Colonic mucosa (tissue), 4 donors: ENCODE results near the gene NME8. TPM values are rescaled to one million over a fixed set of nuclear protein-coding genes. Genes with fewer than 3 reads are reported as not detected.

Source experiments
- DNase-seq: peaks from one replicate; pipeline ENCODE4 v3.0.0-alpha.2; 2020
- H3K27ac ChIP-seq: fragments of 200-600 bp; one replicate; pipeline ENCODE4 v1.8.0; 2021
- H3K27me3 ChIP-seq: fragments of 200-600 bp; one replicate; pipeline ENCODE4 v1.8.0; 2021
- H3K36me3 ChIP-seq: fragments of 200-600 bp; one replicate; pipeline ENCODE4 v1.8.0; 2021
- H3K4me1 ChIP-seq: fragments of 200-600 bp; one replicate; pipeline ENCODE4 v1.8.0; 2021; ENCODE audit warnings: mild to moderate bottlenecking
- H3K4me3 ChIP-seq: fragments of 200-600 bp; one replicate; pipeline ENCODE4 v1.8.0; 2021
- H3K9ac ChIP-seq, 2 donors: one replicate each; pipeline ENCODE4 v1.7.0; 2013; ENCODE audit warnings: control low read depth in 2 of 2, low read depth in 2 of 2, low read length in 2 of 2
- H3K9me3 ChIP-seq: fragments of 200-600 bp; one replicate; pipeline ENCODE4 v1.8.0; 2021
- CTCF ChIP-seq: fragments of 200-600 bp; IDR thresholded peaks from one replicate; pipeline ENCODE4 v1.8.0; 2022; ENCODE audit warnings: antibody characterized with exemption, mild to moderate bottlenecking
- intact Hi-C: fragments of 100-400 bp; cut with DNase I; formaldehyde crosslinking; loops from one replicate; pipeline ENCODE4 v1.14.1; 2022
- total RNA-seq, 2 donors: library from RNA; stranded (reverse); fragmentation: NEBNext Ultra II Directional in 1 of 2; extraction: Animal tissue kit (Norgen Biotek cat#: 25700) in 1 of 2; gene quantifications; one replicate each; pipeline ENCODE4 v1.2.1, GENCODE V29; 2021
- donor health status: healthy.
- donor health status: DM: no; HTN: no; CAD: no.
- donor health status: DM: no; HTN: no; CAD: no.

NME8 gene
- total RNA-seq, 2 donors from 2014 or later: not detected

DNA sequence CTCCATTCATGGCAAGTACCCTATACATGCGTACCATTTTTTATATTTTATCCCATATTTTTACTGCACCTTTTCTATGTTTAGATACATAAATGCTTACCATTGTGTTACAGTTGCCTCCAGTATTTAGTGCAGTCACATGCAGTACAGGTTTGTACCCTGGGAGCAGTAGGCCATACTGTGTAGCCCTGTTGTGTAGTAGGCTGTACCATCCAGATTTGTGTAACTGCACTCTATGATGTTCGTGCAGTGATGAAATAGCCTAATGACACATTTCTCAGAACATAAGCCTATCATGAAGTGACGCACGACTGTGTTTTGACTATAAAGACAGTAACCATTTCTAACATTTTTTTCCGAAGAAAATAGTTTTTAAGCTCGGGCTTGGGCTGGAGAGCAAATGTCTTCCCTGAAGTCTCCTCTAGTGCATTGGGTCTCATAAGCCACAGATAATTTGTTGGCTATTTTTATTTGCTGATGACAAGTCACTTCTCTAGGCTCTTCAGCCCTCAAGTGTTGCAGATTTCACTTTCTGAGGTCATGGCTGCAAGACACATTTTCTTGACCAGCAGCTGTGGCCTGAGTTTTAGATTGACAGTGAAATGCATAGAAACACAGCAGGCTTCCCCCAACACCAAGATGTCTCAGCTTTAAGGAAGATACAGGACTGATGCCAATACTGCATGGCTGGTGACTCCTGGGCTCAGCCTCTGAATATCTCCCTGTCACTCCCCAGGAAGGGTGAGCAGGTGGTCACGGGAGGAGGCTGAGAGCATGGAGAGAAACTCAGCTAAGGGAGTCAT lies 98.9 kb downstream of the NME8 start:
- Histone ChIP-seq H3K27me3 (no peaks in the 10 kb centered on the region), H3K4me1 (no peaks in the 10 kb centered on the region), H3K4me3 (no peak overlapping the region), H3K9ac (no peak overlapping the region), H3K9me3 (no peaks in the 10 kb centered on the region), H3K36me3 (no peaks in the 10 kb centered on the region), H3K27ac (no peak overlapping the region)
- intact Hi-C loops: no loop called here
- TF ChIP-seq CTCF: no peak
- no peak for DNase-seq

GRCh38 chr7:37947941-37948210 lies 99.5 kb downstream of the NME8 start:
- TF ChIP-seq CTCF: no peak
- no peak overlapping the region for H3K9ac ChIP-seq
- no peaks in the 10 kb centered on the region for H3K36me3 ChIP-seq
- no peak overlapping the region for H3K4me3 ChIP-seq
- DNase-seq: no peak
- H3K27me3 ChIP-seq: no peaks in the 10 kb centered on the region
- no peaks in the 10 kb centered on the region for H3K9me3 ChIP-seq
- intact Hi-C loops: no loop called here
- H3K27ac ChIP-seq: no peak overlapping the region
- H3K4me1 ChIP-seq: no peaks in the 10 kb centered on the region

Other genes with a start within 250 kb of the NME8 start
- gene GPR141, start 164.8 kb upstream of the NME8 start, total RNA-seq: under 1 TPM; 0.40 to 0.58 TPM
- under 1 TPM in 1 of 2 donors, not detected in 1; 0.42 TPM for gene SFRP4, start 68.2 kb downstream of the NME8 start, total RNA-seq
- gene EPDR1, start 72.0 kb downstream of the NME8 start, total RNA-seq: 1 to 10 TPM; 5.6 to 8.5 TPM